ENCODE measurements around the gene CIT. TPM values are rescaled to one million over a fixed set of nuclear protein-coding genes. Genes with fewer than 3 reads are reported as not detected.

Gene CIT
- total and polyA plus RNA-seq, 2 donors (not counting 3 experiments of a cell fraction or from before 2014, with no cell fraction given), result 13.3 to 61.8 TPM

DNA sequence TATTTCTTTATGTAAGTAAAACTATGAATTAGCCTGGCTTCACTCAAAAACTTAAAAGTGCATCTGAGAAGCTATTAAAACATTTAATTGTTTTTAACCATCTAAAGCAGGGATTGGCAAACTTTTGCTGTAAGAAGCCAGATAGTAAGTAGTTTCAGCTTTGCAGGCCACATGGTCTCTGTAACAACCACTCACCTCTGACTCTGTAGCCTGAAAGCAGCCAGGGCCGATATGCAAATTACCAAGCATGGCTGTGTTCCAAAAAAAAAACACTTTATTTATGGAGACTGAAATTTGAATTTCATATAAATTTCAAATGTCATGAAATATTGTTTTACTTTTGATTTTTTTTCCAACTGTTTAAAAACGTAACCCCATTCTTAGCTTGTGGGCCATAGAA lies 95.3 kb downstream of the CIT start:
- dilution Hi-C loops (cut with MboI; ENCODE audit: extremely low pct_ligation_motif_present, low sequenced_read_pairs) (no loop called here), intact Hi-C loops (cut with micrococcal nuclease) (loop anchor here (1.0 to 2.0 kb wide), 3 partner anchors 65 to 123 kb away; no protein-coding TSS in a partner anchor)
- no peaks in the 10 kb centered on the region for H3K9me3 ChIP-seq (replicated peaks; ENCODE audit: control insufficient read depth, insufficient read depth, low read length)
- FAIRE-seq (no peak), DNase-seq (ENCODE audit: low read depth, low spot score) (no peak)
- no peak overlapping the region for H3K4me3 ChIP-seq (replicated peaks in 1 of 3; ENCODE audit: insufficient read depth in 1 of 3, low read depth in 1 of 3, low read length in 3 of 3)
- peaks cover 0 to 5% of the 10 kb centered on the region in 2 experiments for H3K36me3 ChIP-seq (ENCODE audit: control insufficient read depth in 2 of 2, extremely low read depth in 1 of 2, insufficient read depth in 2 of 2, low read length in 2 of 2)
- ChIA-PET POLR2A (no interaction called here), CTCF (interaction anchor here (1.2 to 5.1 kb wide), 22 partner anchors 9 to 157 kb away, joined by 3 to 85 read pairs (median 10); partner anchors contain the start of gene PRKAB1)
- H3K79me2 ChIP-seq (ENCODE audit: control insufficient read depth, insufficient read depth, low read length), result no peaks in the 10 kb centered on the region
- H3K9me1 ChIP-seq (replicated peaks; ENCODE audit: control insufficient read depth, extremely low read depth, insufficient read depth, low read length), result no peaks in the 10 kb centered on the region
- no peaks in the 10 kb centered on the region for H3K27me3 ChIP-seq (ENCODE audit: control insufficient read depth in 2 of 2, insufficient read depth in 2 of 2, low read length in 2 of 2)
- no peak overlapping the region for H3K4me2 ChIP-seq (ENCODE audit: insufficient read depth, low read length)
- H3K4me1 ChIP-seq (ENCODE audit: control insufficient read depth, extremely low read depth, insufficient read depth, low read length), result no peaks in the 10 kb centered on the region
- TF ChIP-seq POLR2A (IDR thresholded peaks at IDR 0.05; ENCODE audit: low read depth, low read length) (no peak), POLR2AphosphoS5 (IDR thresholded peaks at IDR 0.05; ENCODE audit: insufficient read depth, low read depth, low read length) (no peak), GATA2 (IDR thresholded peaks at IDR 0.05; ENCODE audit: insufficient read depth, insufficient read length, low read depth, low read length) (no peak), JUN (IDR thresholded peaks at IDR 0.05; ENCODE audit: borderline replicate concordance, insufficient read depth, insufficient read length, low read depth) (no peak)
- TF ChIP-seq, protein P1, sequence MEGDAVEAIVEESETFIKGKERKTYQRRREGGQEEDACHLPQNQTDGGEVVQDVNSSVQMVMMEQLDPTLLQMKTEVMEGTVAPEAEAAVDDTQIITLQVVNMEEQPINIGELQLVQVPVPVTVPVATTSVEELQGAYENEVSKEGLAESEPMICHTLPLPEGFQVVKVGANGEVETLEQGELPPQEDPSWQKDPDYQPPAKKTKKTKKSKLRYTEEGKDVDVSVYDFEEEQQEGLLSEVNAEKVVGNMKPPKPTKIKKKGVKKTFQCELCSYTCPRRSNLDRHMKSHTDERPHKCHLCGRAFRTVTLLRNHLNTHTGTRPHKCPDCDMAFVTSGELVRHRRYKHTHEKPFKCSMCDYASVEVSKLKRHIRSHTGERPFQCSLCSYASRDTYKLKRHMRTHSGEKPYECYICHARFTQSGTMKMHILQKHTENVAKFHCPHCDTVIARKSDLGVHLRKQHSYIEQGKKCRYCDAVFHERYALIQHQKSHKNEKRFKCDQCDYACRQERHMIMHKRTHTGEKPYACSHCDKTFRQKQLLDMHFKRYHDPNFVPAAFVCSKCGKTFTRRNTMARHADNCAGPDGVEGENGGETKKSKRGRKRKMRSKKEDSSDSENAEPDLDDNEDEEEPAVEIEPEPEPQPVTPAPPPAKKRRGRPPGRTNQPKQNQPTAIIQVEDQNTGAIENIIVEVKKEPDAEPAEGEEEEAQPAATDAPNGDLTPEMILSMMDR (IDR thresholded peaks at IDR 0.05; ENCODE audit: extremely low read depth in 1 of 2, insufficient read depth in 1 of 2, low read depth in 1 of 2, low read length in 2 of 2), result no peak
- no peak overlapping the region for H2AFZ ChIP-seq (ENCODE audit: low read depth, low read length)
- H3K9ac ChIP-seq (replicated peaks; ENCODE audit: extremely low read depth, insufficient read depth, low read length), result no peak overlapping the region
- BruUV-seq (replicated peaks), result no TSS peak
- H4K20me1 ChIP-seq (replicated peaks; ENCODE audit: control insufficient read depth, extremely low read depth, insufficient read depth, low read length), result no peaks in the 10 kb centered on the region
- no peak overlapping the region for H3K27ac ChIP-seq (ENCODE audit: insufficient read depth, low read depth, low read length)
